GM19193 (cell line): ENCODE data around the gene HELZ2.

Experiments used
- POLR2A ChIP-seq: IDR thresholded peaks from 4 replicates; pipeline ENCODE4 v1.6.1; 2011; ENCODE audit not compliant: insufficient read depth, insufficient read length; ENCODE audit errors: extremely low read depth

The HELZ2 gene, protein sequence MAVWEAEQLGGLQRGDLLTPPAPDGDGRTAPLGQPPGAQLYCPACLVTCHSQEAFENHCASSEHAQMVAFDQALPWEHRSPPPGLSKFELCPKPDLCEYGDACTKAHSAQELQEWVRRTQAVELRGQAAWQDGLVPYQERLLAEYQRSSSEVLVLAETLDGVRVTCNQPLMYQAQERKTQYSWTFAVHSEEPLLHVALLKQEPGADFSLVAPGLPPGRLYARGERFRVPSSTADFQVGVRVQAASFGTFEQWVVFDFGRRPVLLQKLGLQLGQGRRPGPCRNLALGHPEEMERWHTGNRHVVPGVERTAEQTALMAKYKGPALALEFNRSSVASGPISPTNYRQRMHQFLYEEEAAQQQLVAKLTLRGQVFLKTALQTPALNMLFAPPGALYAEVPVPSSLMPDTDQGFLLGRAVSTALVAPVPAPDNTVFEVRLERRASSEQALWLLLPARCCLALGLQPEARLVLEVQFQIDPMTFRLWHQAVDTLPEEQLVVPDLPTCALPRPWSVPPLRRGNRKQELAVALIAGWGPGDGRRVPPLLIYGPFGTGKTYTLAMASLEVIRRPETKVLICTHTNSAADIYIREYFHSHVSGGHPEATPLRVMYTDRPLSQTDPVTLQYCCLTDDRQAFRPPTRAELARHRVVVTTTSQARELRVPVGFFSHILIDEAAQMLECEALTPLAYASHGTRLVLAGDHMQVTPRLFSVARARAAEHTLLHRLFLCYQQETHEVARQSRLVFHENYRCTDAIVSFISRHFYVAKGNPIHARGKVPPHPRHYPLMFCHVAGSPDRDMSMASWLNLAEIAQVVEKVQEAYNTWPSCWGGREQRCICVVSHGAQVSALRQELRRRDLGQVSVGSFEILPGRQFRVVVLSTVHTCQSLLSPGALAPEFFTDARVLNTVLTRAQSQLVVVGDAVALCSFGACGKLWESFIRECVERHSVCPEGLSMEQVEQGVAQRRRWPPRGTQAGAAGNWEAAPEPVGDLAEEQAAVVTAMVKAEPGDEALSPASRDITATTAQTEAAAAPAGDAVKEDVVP (N-terminal part only)

DNA sequence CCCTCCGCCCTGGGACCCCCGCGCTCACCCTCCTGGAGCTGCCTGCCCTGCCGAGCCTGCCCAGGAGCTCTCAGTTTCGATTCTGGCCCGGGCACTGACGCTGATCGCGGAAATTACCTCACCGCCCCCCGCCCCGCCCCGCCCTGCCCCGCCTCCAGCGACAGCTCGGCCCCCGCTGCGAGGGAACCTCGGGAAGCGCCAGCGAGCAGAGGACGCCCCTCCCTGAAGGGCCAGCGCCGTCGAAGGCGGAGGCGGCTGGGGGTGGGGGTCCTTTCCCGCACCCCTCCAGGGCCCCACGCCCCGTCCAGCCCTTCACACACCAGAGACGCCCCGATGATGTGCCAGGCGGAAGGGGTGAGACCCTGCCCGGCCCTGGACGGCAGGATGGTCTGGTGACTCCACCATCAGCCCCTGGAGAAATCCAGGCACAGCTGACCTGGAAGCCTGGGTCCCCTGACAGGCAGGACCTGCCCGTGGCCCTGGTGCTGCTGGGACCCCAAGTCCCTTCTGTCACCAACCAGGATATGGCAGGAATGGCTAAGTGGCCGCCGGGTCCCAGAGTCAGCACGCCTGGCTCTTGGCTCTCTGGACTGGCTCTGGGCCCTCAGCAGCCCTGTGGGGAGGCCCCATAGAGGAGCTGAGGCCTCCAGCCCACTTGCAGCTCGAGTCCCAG, at the start of gene HELZ2:
HELZ2 (minus strand) TSS at position 84 of the 673 bp plus-strand sequence. CDS start 1,854 bp downstream, outside the sequence.
- no peak for TF ChIP-seq POLR2A

DNA sequence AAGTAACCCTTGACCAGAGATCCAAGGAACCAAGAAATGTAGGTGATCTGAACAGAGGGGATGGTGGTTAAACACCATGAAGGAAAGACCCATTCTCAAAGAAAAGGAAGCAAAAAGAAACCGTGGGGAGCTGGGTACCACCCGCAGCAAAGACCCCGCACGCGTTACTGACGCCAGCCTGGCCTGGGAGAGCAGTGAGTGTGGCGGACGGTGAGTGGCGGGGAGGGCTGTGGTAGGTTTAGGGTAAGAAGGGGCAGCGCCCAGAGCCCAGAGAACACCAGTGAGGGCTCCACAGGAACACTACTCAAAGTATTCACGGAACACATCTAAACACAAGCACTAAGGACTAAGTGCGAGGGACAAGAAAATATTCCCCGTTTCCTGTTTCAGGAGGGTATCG, 48.7 kb upstream of the HELZ2 start:
- TF ChIP-seq POLR2A = no peak

DNA sequence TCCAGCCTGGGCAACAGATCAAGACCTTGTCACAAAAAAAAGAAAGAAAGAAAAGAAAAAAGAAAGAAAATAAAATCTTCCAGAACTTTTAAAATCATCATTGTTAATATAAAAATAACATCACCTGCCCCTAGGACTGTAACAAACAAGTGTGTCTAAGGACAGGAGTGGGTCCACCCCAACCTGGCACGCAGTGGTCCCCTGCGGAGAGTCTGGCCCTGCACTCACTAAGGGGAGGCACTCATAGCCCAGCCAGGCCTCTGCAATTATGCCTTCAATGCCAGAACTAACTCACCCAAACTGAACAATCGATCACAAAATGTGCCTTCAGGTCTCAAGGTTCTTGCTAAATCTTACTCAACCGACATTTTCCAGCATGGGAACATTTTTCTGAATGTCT, 48.1 kb upstream of the HELZ2 start:
- no peak for TF ChIP-seq POLR2A

DNA sequence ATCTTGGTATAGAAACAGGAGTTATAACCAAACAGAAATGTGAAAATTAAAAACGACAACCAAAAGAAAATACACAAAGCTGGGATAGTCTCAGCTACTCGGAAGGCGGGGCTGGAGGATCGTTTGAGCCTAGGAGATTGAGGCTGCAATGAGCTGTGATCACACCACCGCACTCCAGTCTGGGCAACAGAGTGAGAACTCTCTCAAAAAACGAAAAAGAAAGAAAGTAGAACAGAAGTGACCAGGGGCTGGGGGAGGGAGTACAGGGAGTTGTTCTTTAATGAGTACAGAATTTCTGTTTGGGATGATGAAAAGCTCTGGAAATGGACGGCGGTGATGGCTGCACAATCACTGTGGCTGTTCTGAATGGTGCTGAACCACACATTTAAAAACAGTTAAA, 47.0 kb upstream of the HELZ2 start:
- TF ChIP-seq POLR2A = no peak

GRCh38 chr20:63619505-63619904, 45.5 kb upstream of the HELZ2 start:
- TF ChIP-seq POLR2A = no peak

- TF ChIP-seq POLR2A = no peak
Observed at GRCh38 chr20:63619086-63619485, 45.0 kb upstream of the HELZ2 start.

DNA sequence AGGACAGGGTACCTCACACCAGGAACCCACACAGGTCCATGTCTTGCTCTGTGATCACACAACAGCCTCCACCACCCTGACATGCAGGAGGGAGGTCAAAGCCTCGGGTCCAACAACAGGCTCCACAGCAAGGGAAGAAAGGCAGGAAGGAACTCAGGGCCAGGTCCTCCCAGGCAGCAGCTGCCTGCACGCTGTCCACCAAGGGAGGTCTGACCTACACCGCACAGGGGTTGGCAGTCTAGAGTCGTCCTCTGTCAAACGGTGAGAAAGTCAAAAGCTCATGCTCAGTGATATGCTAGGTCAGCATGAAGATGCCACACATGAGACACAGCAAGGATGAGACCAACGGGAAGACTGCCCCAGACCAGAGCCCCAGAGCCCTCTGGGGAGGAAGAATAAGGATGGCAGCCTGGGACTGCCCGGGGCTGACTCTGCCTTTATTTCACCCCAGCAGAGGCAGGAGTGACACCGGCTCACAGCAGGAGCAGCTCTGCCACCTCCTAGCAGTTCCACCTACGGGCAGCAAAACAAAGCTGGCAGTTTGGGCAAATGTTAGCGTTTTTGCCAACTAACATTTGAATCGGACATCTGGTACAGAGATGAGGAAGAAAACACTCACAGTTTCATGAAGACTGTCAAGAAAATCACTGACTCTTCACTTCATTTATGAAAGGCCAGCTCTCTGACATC, 44.4 kb upstream of the HELZ2 start:
- no peak for TF ChIP-seq POLR2A

DNA sequence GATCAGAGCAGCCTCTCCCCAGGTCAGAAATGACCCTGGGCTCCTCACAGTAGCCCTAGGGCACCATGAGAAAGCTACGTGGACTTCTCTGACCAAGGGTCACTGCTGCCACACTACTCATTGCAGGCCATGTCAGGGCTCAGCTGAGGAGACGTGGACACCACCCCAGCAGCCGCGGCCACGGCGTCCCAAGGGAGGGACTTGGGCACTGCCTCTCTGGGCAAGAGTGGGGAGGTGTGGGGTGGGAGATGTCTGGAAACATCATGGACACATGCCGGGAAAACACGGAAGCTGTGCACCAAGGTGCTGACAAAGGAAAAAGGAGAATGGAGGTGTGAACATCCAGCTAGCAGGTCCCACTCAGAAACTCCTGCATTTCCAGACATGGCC, 43.8 kb upstream of the HELZ2 start:
- TF ChIP-seq POLR2A = no peak

DNA sequence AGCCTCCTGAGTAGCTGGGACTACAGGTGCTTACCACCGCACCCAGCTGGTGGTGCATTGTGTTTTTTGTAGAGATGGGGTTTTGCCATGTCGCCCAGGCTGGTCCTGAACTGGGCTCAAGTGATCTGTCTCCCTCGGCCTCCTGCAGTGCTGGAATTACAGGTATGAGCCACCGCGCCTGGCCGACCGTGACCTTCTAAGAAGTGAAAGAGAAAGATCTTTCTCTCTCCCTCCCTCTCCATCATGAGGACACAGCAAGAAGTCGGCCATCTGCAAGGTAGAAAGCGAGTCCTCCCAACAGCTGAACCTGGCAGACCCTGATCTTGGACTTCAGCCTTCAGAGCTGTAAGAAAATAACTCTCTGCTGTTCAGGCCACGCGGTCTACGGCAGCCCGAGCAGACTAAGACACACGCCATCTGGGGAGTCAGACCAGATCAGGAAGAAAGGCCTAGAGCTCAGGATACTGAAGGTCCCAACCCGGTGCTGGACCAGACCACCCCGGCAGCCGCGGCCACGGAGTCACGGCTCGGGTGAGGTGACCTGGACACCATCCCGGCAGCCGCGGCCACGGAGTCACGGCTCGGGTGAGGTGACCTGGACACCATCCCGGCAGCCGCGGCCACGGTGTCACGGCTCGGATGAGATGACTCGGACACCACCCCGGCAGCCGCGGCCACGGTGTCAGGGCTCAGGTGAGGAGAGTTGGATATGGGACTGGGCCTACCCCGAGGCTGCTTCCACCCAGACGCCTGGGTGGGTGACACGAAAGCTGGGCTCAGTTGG, 43.2 kb upstream of the HELZ2 start:
- TF ChIP-seq POLR2A = no peak

DNA sequence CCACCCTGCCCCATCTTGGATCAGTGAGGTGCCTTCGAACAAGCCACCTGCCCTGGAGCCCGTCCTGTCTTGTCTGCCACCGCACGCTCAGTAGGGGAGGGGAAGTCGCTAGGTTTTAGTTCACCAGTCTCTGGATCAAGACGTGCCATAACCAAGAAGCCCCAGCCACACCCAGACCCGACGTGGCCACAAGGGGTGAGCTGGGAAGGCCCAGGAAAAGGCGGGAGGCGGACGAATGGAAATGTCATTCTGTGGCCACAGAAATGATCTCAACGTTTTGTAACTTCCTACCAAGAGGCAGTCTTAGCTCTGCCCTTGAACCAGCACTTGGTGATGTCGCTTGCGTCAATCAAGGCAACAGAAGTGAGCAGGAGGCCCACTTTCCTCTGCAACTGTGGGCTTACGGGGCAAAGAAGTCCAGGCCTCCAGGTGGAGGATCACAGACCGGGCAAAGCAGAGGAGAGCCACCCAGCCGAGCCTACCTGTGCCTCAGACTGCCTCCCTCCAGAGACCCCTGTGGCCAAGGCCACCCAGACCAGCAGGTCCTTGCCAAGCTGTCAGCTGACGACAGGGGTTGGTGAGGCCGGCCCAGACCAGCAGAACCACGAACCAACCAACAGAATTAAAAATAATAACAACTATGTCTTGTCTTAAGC, 38.4 kb upstream of the HELZ2 start:
- TF ChIP-seq POLR2A = no peak

DNA sequence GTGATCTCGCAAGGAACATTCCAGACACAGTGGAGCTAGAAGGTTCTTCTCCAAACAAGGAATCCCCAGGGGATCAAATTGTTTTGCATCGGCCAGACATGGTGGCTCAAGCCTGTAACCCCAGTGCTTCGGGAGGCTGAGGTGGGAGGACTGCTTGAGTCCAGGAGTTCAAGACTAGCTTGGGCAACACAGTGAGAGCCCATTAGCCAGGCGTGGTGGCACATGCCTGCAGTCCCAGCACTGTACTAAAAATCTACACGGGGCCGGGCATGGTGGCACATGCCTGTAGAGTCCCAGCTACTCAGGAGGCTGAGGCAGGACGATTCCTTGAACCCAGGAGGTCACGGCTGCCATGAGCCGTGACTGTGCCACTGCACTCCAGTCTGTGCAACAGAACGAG, 37.6 kb upstream of the HELZ2 start:
- no peak for TF ChIP-seq POLR2A

DNA sequence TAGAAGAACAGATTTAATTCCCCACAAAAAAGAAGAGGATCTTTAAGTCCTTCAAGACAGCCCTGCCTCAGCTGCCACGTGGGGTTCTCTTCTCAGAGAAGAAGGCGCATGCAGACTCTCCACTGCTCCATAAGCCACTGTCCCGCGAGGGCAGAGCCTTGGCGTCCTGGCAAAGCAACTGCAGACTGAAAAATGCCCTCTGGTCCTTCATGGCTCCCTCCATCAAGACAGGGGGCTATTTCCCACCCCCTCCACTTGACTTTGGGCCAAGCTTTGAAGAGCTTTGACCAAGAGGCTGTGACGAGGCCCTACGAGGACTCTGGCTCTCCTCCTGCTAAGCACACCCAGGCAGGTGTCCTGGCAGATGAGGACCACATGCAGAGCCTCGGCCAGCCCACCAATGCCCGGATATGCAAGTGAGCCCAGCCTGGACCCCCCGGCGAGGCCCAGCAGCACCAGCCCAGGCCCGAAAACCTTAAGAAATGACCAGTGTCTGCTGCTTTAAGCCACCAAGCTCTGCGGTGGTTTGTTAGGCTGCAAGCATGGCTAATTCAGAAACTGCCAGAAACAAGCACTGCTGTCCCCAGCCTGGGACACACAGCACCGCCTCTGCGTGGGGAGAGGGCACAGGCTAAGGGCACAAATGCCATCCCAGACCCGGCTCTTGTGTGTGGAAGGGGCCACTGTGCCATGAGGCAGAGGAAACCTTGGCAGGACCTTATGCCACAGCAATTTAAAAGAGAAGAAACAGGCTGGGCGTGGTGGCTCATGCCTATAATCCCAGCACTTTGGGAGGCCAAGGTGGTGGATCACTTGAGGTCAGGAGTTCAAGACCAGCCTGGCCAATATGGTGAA, 36.8 kb upstream of the HELZ2 start:
- TF ChIP-seq POLR2A = no peak
